GM19397 (cell line): ENCODE results near the gene FECH.
"Not testable (repeated sequence)": the region's sequence is repeated elsewhere in the genome, so short reads cannot be mapped to it uniquely, and the experiment has no call there.

ENCODE experiments used
- ATAC-seq: cut with Tn5 transposase; IDR thresholded peaks from one replicate; pipeline ENCODE4 v1.9.1; 2021; ENCODE audit warnings: mild to moderate bottlenecking, moderate library complexity; ENCODE audit not compliant: unreplicated experiment

FECH gene

DNA sequence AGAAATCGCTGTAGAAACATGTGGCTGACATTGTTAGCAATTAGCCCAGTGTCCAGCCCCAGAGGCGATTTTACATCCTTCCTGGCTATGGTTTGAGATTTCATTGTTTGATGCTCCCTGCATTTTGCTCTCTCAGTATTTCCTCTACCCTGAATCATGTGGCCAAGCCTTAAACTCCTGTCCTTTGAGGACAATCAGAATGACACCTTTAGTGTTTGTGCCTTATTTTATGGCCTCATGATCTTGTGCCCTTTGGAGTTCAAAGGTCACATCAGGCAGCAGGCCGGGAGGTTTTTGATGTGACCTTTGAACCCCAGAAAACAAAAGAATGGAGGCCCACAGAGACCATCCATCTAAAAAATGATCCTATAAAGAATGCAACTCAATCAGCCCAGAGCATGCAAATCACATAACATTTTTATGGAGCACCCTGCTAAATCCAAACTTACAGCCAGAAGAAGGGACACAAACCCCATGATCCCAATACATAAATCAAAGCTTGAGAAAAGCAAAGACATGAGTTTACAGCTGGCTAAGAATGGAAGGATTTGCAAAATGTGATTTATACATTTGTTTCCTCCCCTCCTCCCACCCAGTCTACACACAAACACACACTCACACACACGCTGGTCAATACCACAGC lies 52.5 kb downstream of the FECH start:
- no peak for ATAC-seq

DNA sequence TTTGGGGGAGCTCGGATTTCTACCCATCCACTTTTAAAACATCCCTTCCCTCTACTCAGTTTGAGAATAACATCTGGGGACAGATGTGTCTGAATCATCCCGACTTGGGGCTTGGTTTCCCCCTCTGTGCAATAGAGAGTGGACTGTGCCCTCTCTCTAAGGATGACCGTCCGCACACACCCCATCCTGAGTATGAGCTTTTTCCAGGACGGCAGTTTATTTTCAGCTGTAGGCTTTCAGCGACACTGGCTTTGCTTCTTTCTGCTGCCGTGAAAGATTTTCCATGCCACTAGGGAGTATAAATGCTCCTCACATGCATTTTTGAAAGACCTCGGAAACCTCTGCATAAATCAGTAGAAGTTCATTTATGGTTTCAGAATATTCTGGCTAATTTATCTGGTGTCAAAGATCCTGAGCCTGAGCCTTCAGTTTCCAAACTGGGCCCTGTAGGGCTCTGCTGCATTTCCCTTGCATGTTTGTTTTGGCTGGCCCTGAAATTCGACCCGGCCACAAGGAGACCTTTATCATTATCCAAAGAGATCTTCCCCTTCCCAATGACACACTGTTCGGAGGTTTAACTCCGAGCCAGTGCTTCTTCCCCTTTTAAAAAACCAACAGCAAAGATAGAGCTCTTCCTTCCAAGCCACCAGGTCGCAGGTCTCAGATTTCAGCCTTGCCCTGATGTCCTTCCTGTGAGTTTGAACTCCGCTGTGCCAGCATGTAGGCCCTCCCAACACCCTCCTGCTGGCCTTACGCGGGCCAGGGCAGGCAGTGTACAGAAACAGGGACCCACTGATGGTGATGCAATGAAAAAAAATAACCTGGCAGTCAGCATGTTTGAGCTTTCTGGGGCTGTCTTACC lies 53.3 kb downstream of the FECH start:
- ATAC-seq = no peak

DNA sequence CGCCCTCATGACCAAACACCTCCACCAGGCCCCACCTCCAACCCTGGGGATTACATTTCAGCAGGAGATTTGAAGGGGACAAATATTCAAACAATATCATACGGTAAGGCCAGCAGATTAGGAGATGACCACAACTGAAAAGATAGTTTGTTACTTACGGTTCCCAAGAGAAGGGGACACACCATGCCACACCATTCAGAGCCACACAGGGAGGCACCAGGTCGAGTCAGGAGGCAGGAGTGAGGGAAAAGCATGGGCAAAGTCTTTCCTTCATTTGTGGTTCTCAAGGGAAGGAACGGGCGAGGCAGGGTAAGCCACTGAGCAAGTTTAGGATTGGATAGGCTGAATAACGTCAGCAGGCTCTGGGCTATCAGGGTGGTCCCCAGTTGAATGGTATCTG lies 57.4 kb downstream of the FECH start:
- no peak for ATAC-seq

DNA sequence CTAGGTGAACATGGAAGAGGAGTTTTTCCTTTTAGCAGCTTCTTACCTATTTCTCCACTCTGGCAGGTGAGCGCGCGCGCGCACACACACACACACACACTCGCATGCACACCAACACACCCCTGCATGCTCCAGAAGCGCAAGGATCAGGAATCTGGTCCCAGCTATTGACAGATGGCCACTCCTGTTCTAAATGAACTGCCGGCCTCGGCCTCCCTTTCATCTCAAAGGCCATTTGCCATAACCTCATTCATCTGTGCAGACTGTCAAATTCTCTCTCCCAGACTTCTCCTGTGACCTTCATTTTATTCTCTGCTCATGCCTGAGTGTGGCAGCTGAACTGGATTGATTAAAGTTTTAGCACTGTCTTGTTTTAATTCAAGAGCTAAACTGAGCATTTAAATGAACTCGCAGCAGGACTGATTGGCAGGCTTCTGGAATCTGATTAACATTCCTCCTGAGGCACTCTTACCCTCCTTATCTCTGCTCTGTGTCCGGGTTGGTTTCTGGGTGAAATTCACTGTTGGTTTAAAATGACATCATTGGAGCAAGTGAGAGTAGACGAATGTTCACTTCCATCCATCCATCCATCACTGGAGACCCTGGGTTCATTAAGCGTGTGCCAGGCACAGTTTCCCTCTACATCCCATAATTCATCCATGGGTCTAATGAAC lies 58.8 kb downstream of the FECH start:
- ATAC-seq = no peak

DNA sequence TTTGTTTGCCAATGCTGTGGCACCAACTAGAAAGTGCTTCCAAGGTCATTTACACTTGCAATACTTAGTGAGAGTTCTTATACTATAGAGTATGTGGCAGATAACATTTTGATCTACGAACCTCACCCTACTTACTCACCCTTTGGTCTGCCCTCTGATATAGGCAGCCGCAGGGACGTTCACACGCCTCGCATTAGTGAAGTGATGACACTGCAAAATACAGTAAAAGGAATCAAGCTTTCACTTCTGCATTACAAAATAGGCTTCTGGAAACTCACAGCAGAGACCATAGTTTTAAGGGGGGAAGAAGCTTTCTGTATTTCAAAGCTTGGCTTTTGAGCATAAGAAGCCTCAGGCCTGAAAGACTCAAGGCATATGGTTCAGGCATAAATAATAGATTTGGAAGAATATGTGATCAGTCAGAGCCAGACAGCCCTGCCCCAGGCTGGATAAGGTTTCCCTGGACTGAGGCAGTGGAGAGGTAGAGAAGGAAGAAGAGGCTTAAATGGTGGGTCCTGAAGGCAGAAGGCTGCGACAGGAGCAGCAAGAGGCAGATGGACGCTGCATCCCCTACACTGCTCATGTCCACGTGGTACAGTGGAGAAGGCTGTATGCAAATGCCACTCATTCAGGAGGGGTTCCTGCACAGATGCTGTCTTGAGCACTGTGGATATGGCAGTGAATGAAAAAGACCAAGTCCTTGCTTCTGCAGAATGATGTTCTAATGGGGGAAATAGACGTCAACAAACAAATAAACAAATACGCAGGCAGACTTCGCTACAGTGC lies 63.1 kb downstream of the FECH start:
- no peak for ATAC-seq

DNA sequence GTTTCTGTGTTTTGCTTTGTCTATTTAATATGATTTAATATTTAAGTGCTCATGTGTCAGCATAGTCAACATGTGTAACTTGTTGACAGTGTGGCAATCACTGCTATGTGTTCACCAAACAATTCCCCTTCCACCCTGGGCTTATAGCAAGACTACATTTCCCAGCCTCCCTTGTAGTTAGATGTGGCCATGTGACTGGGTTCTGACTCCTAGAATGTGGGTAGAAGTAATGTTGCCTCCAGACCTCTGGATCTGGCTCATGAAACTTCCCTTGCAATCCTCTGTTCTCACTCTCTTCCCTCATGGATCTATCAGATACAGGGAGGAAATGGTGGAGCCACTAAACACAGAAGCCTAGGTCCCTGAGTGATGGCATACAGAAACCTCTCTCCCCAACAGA lies 64.2 kb downstream of the FECH start:
- ATAC-seq = not testable (repeated sequence)

DNA sequence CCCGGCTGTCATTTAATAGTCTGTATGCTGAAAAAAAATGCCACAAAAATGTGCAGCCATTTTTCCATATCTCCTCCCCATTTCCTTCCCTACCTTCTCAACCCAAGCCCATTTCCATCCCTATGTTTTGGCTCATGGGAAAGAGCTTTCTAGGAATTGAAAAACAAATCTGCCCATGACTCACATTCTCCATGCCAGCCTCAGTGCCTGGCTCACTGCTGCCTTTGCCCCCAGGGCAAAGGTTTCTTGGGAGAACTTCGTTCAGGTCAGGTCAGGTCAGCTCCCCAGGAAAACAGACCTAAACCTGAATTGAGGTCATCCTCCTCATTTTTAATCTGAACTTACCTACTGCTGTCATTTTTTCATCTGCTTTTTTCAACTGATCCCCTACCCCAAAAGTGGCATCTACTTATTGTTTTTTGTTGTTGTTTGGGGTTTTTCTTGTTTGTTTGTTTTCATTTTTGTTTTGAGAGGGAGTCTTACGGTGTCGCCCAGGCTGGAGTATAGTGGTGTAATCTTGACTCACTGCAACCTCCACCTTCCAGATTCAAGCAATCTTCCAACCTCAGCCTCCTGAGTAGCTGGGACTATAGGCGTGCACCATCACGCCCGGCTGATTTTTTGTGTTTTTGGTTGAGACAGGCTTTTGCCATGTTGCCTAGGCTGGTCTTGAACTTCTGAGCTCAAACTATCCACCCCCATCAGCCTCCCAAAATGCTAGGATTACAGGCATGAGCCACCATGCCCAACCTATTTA lies 66.7 kb downstream of the FECH start:
- no peak for ATAC-seq

DNA sequence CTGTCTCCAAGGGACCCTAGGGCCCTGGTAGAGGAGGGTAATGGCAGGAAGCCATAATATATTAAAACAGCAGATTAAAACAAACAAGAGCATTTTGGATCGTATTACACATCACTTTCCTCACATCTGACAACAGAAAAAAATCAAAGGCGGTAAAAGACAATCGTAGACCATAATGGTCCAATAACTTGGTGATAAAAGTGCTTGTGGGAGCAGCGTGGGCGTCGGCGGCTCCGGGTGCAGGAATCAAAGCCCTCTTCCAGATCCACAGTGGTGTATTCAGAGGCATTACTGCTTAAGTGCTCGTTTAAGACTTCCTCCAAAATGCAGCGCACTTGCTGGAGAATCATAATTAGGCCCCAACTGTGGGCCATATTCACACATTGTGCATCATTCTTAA lies 68.0 kb downstream of the FECH start:
- ATAC-seq = no peak

DNA sequence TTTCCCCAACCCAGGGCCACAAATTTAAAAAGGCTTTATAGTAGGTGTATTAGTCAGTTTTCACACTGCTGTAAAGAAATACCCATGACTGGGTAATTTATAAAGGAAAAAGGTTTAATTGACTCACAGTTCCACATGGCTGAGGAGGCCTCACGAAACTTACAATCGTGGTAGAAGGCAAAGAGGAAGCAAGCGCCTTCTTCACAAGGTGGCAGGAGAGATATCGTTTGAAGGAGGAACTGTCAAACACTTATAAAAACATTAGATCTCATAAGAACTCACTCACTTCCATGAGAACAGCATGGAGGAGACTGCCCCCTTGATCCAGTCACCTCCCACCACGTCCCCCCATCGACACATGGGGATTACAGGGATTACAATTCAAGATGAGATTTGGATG lies 70.4 kb downstream of the FECH start:
- ATAC-seq = no peak

DNA sequence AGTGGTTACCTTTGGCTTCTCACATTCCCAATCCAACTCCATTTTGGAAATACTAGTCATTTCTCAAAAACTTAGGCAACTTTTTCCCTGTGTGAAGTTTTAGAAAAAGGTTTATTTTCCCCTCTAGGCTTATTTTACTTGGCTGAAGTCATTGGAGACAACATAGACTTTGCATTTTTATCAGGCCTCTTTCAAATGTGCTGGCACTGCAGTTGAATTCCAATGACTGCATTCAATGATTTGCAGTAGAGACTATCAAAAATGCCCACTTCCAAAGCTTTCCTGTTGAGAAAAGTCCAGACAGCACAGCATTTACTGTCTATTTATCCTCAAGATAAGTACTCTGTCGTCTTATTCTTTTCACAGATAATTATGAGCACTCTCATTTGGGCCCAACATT lies 81.3 kb downstream of the FECH start:
- ATAC-seq = no peak

DNA sequence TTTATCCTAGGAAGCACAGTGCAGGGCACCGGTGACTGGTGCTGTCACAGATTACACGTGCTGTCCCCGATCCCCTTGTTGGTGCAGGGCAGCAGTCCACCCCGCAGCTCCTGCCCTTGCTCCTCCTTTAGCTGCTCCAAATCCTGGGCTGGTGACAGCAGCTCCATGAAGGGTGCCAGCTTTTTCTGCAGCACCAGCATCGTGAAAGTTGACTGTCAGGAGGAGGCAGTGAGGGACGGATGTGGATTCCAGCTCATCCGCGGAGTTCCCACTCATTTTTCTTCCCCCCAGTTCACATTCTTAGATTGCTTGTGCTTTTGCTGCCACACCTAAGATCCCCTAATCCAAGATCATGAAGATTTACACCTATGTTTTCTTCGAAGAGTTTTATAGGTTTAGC lies 83.9 kb downstream of the FECH start:
- ATAC-seq = no peak

DNA sequence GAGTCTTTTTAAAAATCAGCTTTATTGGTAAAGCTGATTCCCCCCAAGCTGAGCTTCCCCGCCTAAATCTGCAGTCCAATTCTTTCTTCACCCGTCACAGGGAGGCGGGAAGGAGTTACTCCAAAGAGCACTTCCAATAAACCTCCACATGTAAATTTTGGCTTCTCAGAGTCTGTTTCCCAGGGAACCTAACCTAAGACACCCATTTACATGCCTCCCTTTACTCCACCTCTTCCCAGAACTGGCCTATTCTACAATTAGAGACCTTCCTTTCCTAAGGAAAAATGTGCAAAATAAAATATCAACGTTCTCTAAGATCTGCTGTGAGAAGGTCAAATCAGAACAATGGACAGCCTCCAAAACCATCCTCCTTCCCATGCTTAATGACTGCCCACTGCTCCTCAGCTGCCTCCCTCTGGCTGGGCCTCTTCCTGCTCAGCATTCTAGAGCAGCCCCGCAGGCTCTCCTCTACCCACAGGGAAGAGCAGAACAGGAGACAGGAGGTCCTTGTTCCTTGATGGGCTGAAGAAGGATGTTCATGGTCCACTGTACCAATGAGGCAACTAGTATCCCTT lies 87.7 kb downstream of the FECH start:
- ATAC-seq = no peak
